Fibroblast of lung (primary cell): ENCODE data around the gene KMT2C. TPM values are rescaled to one million over a fixed set of nuclear protein-coding genes. Genes with fewer than 3 reads are reported as not detected.
"Not testable (repeated sequence)": the region's sequence is repeated elsewhere in the genome, so short reads cannot be mapped to it uniquely, and the experiment has no call there.

Experiments used
- DNase-seq, 2 donors: peaks; one replicate each; pipeline versions ENCODE4 v3.0.0 to v3.0.0-alpha.2; 2010; ENCODE audit warnings: low read depth in 2 of 2
- H2AFZ ChIP-seq: 2 replicates; pipeline ENCODE4 v1.5.1; 2012; ENCODE audit warnings: low read length, control low read depth, inconsistent platforms
- H3K27ac ChIP-seq: 2 replicates; pipeline ENCODE4 v1.5.1; 2011; ENCODE audit warnings: low read length, control low read depth; ENCODE audit not compliant: insufficient read depth
- H3K27me3 ChIP-seq: 2 replicates; pipeline ENCODE4 v1.5.1; 2011; ENCODE audit warnings: mild to moderate bottlenecking, low read length; ENCODE audit not compliant: control insufficient read depth, insufficient read depth
- H3K36me3 ChIP-seq: 2 replicates; pipeline ENCODE4 v1.5.1; 2011; ENCODE audit warnings: low read length; ENCODE audit not compliant: control insufficient read depth, insufficient read depth
- H3K4me1 ChIP-seq: 2 replicates; pipeline ENCODE4 v1.5.1; 2011; ENCODE audit warnings: low read length; ENCODE audit not compliant: control insufficient read depth, insufficient read depth; ENCODE audit errors: extremely low read depth
- H3K4me2 ChIP-seq: 2 replicates; pipeline ENCODE4 v1.5.1; 2011; ENCODE audit warnings: low read length, control low read depth; ENCODE audit not compliant: insufficient read depth; ENCODE audit errors: extremely low read depth
- H3K4me3 ChIP-seq, 4 experiments: fragments of 200-600 bp in 1 of 4; sonication (generic) in 1 of 4; replicated peaks in 1 of 4; 2 replicates each; pipeline ENCODE4 v1.5.1; 2011 to 2016; ENCODE audit warnings: low read length in 4 of 4, low read depth in 3 of 4, mild to moderate bottlenecking in 3 of 4, control low read depth in 2 of 4, inconsistent platforms in 1 of 4, mixed read lengths in 1 of 4; ENCODE audit not compliant: insufficient read depth in 1 of 4; ENCODE audit errors: control extremely low read depth in 1 of 4
- H3K79me2 ChIP-seq: 2 replicates; pipeline ENCODE4 v1.5.1; 2012; ENCODE audit warnings: mild to moderate bottlenecking, low read length, inconsistent platforms; ENCODE audit not compliant: control insufficient read depth, insufficient read depth
- H3K9ac ChIP-seq: 2 replicates; pipeline ENCODE4 v1.5.1; 2011; ENCODE audit warnings: mild to moderate bottlenecking, low read length, control low read depth; ENCODE audit not compliant: insufficient read depth
- H3K9me3 ChIP-seq: 2 replicates; pipeline ENCODE4 v1.5.1; 2012; ENCODE audit warnings: low read depth, low read length; ENCODE audit not compliant: control insufficient read depth, insufficient read depth
- H4K20me1 ChIP-seq: 2 replicates; pipeline ENCODE4 v1.5.1; 2011; ENCODE audit warnings: low read length; ENCODE audit not compliant: control insufficient read depth, insufficient read depth; ENCODE audit errors: extremely low read depth
- EZH2 ChIP-seq: IDR thresholded peaks from 2 replicates; pipeline ENCODE4 v1.5.1; 2012; ENCODE audit warnings: low read length, control low read depth, mild to moderate bottlenecking; ENCODE audit errors: missing control alignments
- polyA plus RNA-seq, 2 donors: library from polyadenylated mRNA; depleted of rRNA in 1 of 2; stranded (reverse) in 1 of 2; unstranded in 1 of 2; fragments of >200 nt; gene quantifications; 2 replicates each; pipeline ENCODE4 v1.2.1, GENCODE V29; 2011 to 2012; ENCODE audit warnings: missing spikeins in 1 of 2
- total RNA-seq: library from RNA; depleted of rRNA; stranded (reverse); fragments of >200 nt; gene quantifications from 2 replicates; pipeline ENCODE4 v1.2.1, GENCODE V29; 2014
- TF ChIP-seq, protein P1 (sequence below), 2 donors: IDR thresholded peaks in 1 of 2; conservative IDR thresholded peaks in 1 of 2; 1 replicate in 1 of 2; 2 replicates in 1 of 2; pipeline ENCODE4 v1.5.1; 2011 to 2012; ENCODE audit warnings: low read length in 2 of 2, control low read depth in 1 of 2, inconsistent platforms in 1 of 2, low read depth in 1 of 2, mild to moderate bottlenecking in 1 of 2

KMT2C gene
- total and polyA plus RNA-seq, 2 donors (not counting 1 experiment from before 2014, with no cell fraction given), result 11.1 to 32.4 TPM

DNA sequence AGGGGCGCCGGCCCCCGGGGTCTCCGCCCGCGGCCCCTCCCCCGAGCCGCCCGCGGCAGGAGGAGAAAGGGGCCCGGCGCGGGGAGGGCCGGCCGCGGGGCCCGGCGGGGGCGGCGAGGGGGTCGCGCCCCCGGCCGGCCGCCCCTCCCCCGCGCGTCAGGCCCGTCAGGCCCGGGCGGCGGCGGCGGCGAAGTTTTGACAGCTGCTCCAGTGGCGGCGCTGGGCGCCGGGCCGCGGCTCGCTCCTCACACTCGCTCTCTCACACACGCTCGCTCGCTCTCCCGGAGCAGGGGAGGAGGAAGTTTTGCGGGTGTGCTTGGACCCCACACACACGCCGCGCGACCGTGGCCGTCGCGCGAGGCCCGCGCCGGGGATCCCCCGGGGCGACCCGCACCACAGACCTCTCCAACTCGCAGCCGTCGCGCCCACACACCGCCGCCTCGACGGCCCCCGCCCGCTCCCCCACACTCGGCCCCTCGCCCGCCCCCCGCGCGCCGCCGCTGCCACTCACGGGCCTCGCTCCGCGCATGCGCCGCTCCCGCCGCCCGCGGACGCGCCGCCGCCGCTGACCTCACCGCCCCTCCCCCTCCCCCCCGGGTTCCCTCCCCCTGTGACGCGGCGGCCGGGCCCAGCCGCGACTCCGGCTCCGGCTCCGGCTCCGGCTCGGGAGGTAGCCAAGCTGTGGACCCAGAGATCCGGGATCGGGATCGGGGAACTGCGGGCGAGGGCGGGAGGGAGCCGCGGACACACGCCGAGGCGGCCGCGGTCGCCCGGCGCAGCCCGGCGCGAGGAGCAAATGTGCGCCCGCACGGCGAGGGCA is 518 bp upstream of the KMT2C start:
- Histone ChIP-seq H3K9ac (peak overlapping the region; percentile 79), H3K79me2 (peaks cover 36% of the 10 kb centered on the region), H3K4me1 (no peaks in the 10 kb centered on the region), H3K4me2 (peak overlapping the region; percentile 80), H2AFZ (peak overlapping the region; percentile 80), H3K4me3 (peak overlapping the region; percentile 53 to 68 (median 60)), H4K20me1 (peaks cover 2% of the 10 kb centered on the region), H3K36me3 (no peaks in the 10 kb centered on the region), H3K9me3 (no peaks in the 10 kb centered on the region), H3K27ac (peak overlapping the region; percentile 81), H3K27me3 (no peaks in the 10 kb centered on the region)
- peak; percentile 91 to 93 for DNase-seq
- TF ChIP-seq, protein P1, sequence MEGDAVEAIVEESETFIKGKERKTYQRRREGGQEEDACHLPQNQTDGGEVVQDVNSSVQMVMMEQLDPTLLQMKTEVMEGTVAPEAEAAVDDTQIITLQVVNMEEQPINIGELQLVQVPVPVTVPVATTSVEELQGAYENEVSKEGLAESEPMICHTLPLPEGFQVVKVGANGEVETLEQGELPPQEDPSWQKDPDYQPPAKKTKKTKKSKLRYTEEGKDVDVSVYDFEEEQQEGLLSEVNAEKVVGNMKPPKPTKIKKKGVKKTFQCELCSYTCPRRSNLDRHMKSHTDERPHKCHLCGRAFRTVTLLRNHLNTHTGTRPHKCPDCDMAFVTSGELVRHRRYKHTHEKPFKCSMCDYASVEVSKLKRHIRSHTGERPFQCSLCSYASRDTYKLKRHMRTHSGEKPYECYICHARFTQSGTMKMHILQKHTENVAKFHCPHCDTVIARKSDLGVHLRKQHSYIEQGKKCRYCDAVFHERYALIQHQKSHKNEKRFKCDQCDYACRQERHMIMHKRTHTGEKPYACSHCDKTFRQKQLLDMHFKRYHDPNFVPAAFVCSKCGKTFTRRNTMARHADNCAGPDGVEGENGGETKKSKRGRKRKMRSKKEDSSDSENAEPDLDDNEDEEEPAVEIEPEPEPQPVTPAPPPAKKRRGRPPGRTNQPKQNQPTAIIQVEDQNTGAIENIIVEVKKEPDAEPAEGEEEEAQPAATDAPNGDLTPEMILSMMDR (conservative IDR thresholded peaks at IDR 0.05 in 1 of 2, IDR thresholded peaks at IDR 0.05 in 1 of 2; ENCODE audit: low read depth in 1 of 2, low read length in 2 of 2), result no peak
- TF ChIP-seq EZH2, result no peak

DNA sequence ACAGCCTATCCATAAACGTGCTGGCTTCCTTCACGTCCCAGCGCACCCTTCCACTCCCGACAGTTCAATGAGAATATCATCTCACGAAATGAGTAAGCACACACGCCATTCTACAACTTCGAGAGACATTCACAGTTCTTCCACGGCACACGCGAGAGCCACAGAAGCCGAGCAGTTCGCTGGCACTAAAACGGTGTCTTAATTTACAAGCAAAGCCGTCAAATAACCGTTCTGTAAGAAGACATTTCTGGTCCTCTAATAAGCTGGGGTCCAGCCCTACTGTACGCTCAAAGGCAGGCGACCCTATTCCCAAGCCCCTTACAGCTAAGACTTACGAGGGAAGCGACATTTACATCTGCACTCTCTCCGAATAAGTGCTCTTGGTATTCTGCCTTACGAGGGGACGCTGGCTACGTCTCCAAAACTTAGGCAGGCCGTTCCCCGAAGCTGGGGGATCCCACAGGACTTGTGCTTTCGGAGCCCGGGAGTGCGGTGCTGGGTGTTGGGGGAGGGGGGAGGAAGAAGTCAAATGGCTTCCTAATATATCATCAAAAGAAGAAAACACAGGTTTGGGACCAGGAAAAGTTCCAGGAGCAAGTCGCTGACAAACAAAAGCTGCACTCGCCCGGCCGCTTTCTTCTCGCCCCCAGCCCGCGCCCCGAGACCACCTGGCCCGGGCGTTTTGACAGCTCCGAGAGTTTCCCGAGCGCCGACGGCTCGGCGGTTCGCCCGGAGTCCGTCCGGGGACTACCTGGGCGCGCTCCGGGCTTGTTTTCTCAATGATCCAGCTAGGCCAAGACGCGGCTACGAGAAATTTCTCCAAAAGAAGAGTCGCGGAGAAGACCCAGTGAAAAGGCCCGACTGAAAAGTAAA is 1.1 kb downstream of the KMT2C start:
- not testable (repeated sequence) for H3K27me3 ChIP-seq, H3K4me1 ChIP-seq, H3K36me3 ChIP-seq, H4K20me1 ChIP-seq, H2AFZ ChIP-seq, H3K9me3 ChIP-seq
- DNase-seq, result peak; percentile 33 to 57
- peak overlapping the region; percentile 99 for H3K4me2 ChIP-seq
- peak overlapping the region; percentile 62 to 89 (median 72) for H3K4me3 ChIP-seq
- peaks cover 51% of the 10 kb centered on the region for H3K79me2 ChIP-seq
- peak overlapping the region; percentile 82 for H3K27ac ChIP-seq
- H3K9ac ChIP-seq, result peak overlapping the region; percentile 55

DNA sequence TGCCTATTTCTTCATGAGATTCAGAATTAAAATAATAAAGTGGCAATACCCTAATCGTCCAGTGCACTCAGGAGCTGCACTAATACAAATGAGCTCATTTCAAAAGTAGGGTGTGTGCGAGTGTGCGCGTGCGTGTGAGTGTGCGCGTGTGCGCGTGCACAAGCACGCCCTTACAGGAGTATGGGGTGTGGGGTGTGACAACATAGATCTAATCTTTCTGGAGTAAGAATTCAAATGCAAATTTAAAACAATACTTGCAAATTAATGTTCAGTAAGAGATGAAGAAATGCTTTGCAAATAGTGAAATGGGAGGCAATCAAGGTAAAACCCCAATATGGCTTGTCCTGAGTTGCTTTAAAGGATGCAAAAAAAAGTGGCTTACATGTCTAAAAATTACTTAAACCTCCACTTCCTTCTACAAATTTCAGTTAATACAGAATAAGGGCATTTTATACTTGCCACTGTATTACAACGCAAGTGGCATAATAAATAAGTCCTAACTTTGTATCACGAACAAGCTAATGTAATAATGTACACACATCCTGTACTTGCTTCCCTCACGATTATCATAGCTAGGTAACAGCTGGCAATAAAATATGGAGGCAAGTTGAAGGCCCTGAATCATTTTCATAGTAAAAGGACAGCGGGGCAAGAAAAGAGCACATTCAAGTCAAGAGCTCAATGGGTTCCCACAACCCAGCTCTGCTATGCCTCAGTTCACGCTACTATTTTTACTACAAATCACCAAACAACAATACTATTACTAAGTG is 1.9 kb downstream of the KMT2C start:
- H3K4me2 ChIP-seq, result peak overlapping the region; percentile 99
- peak; percentile 46 to 47 for DNase-seq
- not testable (repeated sequence) for H3K27me3 ChIP-seq, H3K4me1 ChIP-seq, H3K9me3 ChIP-seq, H4K20me1 ChIP-seq, H3K36me3 ChIP-seq, H2AFZ ChIP-seq
- peaks cover 59% of the 10 kb centered on the region for H3K79me2 ChIP-seq
- peak overlapping the region; percentile 37 for H3K9ac ChIP-seq
- H3K4me3 ChIP-seq, result peak overlapping the region; percentile 62 to 89 (median 72)
- peak overlapping the region; percentile 82 for H3K27ac ChIP-seq

DNA sequence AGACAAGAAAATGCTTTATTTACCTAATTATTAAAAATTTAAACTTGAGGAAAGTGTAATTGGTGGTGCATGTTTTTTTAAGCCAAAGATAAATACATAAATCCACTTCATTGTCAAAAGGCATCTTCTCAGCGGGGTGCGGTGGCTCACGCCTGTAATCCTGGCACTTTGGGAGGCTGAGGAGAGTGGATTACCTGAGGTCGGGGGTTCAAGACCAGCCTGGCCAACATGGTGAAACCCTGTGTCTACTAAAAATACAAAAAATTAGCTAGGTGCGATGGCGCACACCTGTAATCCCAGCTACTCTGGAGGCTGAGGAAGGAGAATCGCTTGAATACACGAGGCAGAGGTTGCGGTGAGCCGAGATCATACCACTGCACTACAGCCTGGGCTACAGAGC is 3.1 kb downstream of the KMT2C start:
- H3K79me2 ChIP-seq, result peaks cover 70% of the 10 kb centered on the region
- not testable (repeated sequence) for H3K9ac ChIP-seq, H3K36me3 ChIP-seq, H3K27me3 ChIP-seq, H3K4me2 ChIP-seq, H3K27ac ChIP-seq, H2AFZ ChIP-seq, H3K4me1 ChIP-seq, H4K20me1 ChIP-seq, H3K9me3 ChIP-seq, DNase-seq
- peak overlapping the region; percentile 62 to 89 (median 72) for H3K4me3 ChIP-seq
